PC-9 (cell line): ENCODE results near the gene IQCK. TPM values are rescaled to one million over a fixed set of nuclear protein-coding genes. Genes with fewer than 3 reads are reported as not detected.

Experiments used
- BruUV-seq: library from RNA; stranded (reverse); fragments of 400-500 nt; replicated peaks from 2 replicates; lab custom pipeline; 2021; lab: Mats Ljungman, UMichigan
- CTCF ChIA-PET: fragments of 300-600 bp; sonication (Branson Sonifier 250); formaldehyde crosslinking; loops from one replicate; lab custom pipeline; 2022; ENCODE audit warnings: antibody characterized with exemption; lab: Charles Lee
- POLR2A ChIA-PET: fragments of 300-600 bp; sonication (Branson Sonifier 250); formaldehyde crosslinking; loops from one replicate; lab custom pipeline; 2022; ENCODE audit warnings: antibody characterized with exemption; ENCODE audit not compliant: unreplicated experiment; lab: Charles Lee
- DNase-seq, 2 experiments: peaks; one replicate each; pipeline versions ENCODE4 v3.0.0 to v3.0.0-alpha.2; 2015 to 2022; ENCODE audit warnings: mixed read lengths in 1 of 2
- H2AFZ ChIP-seq: fragments of 200-600 bp; sonication (generic); 2 replicates; pipeline ENCODE4 v1.8.1; 2017; ENCODE audit warnings: antibody characterized with exemption
- H3F3A ChIP-seq: fragments of 200-600 bp; sonication (generic); 2 replicates; pipeline ENCODE4 v1.8.1; 2017; ENCODE audit warnings: antibody characterized with exemption, mild to moderate bottlenecking, low read depth; ENCODE audit not compliant: insufficient read depth
- H3K27ac ChIP-seq: fragments of 200-600 bp; sonication (generic); 2 replicates; pipeline ENCODE4 v1.6.1; 2016; ENCODE audit warnings: mixed run types
- H3K27me3 ChIP-seq: fragments of 200-600 bp; sonication (generic); 2 replicates; pipeline ENCODE4 v1.6.1; 2016; ENCODE audit warnings: low read depth, mixed run types; ENCODE audit not compliant: insufficient read depth
- H3K36me3 ChIP-seq: fragments of 200-600 bp; sonication (generic); 2 replicates; pipeline ENCODE4 v1.6.1; 2016; ENCODE audit warnings: low read depth, mixed run types
- H3K4me1 ChIP-seq: fragments of 200-600 bp; sonication (generic); replicated peaks from 2 replicates; pipeline ENCODE4 v1.6.1; 2016; ENCODE audit warnings: mixed run types; ENCODE audit not compliant: insufficient read depth
- H3K4me2 ChIP-seq: fragments of 200-600 bp; sonication (generic); 2 replicates; pipeline ENCODE4 v1.6.1; 2017; ENCODE audit warnings: mixed run types
- H3K4me3 ChIP-seq: fragments of 200-600 bp; sonication (generic); 2 replicates; pipeline ENCODE4 v1.6.1; 2016; ENCODE audit warnings: mixed run types
- H3K79me2 ChIP-seq: fragments of 200-600 bp; sonication (generic); 2 replicates; pipeline ENCODE4 v1.6.1; 2017; ENCODE audit warnings: low read depth, mixed run types
- H3K9me2 ChIP-seq: fragments of 200-600 bp; sonication (generic); 2 replicates; pipeline ENCODE4 v1.8.1; 2017; ENCODE audit warnings: mild to moderate bottlenecking; ENCODE audit not compliant: insufficient read depth
- H3K9me3 ChIP-seq: fragments of 200-600 bp; sonication (generic); 2 replicates; pipeline ENCODE4 v1.8.1; 2016; ENCODE audit warnings: low read depth; ENCODE audit not compliant: insufficient read depth
- H4K20me1 ChIP-seq: fragments of 200-600 bp; sonication (generic); 2 replicates; pipeline ENCODE4 v1.8.1; 2017; ENCODE audit not compliant: insufficient read depth
- EZH2 ChIP-seq: fragments of 200-600 bp; sonication (generic); IDR thresholded peaks from 2 replicates; pipeline ENCODE4 v1.8.0; 2017; ENCODE audit warnings: antibody characterized with exemption, low read depth
- intact Hi-C: fragments of 100-400 bp; cut with micrococcal nuclease; formaldehyde crosslinking; loops from one replicate; pipeline ENCODE4 v1.10.0; 2022; ENCODE audit not compliant: unreplicated experiment
- total RNA-seq: library from RNA; stranded (reverse); gene quantifications from 2 replicates; pipeline ENCODE4 v1.2.3, GENCODE V29; 2021
- TF ChIP-seq, protein P1 (sequence below): fragments of 200-600 bp; sonication (generic); conservative IDR thresholded peaks from 2 replicates; pipeline ENCODE4 v1.6.1; 2017; ENCODE audit warnings: mixed run types, antibody characterized with exemption, mild to moderate bottlenecking, moderate library complexity

IQCK gene
- total RNA-seq, 1 experiment from 2014 or later = 21.6 TPM

DNA sequence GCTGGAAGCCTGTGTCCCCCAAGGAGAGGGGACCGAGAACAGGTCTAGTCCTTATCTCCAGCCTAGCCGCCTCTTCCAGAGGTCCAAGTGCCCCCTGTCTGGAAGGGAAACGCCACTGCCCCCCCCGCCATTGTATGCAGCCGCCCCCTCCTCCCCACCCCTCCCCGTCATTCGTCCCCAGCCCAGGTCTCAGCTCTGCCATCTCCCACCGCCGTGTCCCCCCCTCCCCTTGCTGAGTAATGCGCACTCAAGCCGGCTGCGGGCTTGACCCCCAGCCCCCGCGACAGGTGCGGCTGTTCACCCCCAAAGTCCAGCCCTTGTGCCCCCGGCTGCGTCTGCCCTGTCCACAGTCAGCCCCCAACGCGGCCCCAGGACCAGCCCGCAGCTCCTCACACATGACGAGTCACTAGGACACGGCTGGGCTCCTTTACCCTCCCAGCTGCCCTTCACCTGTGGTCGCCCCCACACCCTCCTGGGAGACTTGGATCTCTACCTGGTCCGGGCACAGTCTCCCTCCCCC lies 166.0 kb downstream of the IQCK start:
- Histone ChIP-seq H4K20me1 (no peaks in the 10 kb centered on the region), H2AFZ (peak overlapping the region; percentile 95), H3K27me3 (no peaks in the 10 kb centered on the region), H3K27ac (no peak overlapping the region), H3F3A (no peaks in the 10 kb centered on the region), H3K9me2 (no peaks in the 10 kb centered on the region), H3K9me3 (no peaks in the 10 kb centered on the region), H3K36me3 (no peaks in the 10 kb centered on the region), H3K79me2 (peaks cover 19% of the 10 kb centered on the region), H3K4me2 (peak overlapping the region; percentile 89), H3K4me1 (no peaks in the 10 kb centered on the region), H3K4me3 (peak overlapping the region; percentile 81)
- BruUV-seq = no TSS peak
- peak in 1 of 2 experiments; percentile 15 for DNase-seq
- CTCF ChIA-PET = interaction anchor here (0.6 to 1.1 kb wide), 9 partner anchors 134 to 300 kb away, joined by 3 to 15 read pairs (median 6); no protein-coding TSS in a partner anchor
- intact Hi-C loops = loop anchor here (1.0 kb wide), 2 partner anchors 130 to 168 kb away; no protein-coding TSS in a partner anchor
- POLR2A ChIA-PET = no interaction called here
- no peak for TF ChIP-seq EZH2
- TF ChIP-seq, protein P1, sequence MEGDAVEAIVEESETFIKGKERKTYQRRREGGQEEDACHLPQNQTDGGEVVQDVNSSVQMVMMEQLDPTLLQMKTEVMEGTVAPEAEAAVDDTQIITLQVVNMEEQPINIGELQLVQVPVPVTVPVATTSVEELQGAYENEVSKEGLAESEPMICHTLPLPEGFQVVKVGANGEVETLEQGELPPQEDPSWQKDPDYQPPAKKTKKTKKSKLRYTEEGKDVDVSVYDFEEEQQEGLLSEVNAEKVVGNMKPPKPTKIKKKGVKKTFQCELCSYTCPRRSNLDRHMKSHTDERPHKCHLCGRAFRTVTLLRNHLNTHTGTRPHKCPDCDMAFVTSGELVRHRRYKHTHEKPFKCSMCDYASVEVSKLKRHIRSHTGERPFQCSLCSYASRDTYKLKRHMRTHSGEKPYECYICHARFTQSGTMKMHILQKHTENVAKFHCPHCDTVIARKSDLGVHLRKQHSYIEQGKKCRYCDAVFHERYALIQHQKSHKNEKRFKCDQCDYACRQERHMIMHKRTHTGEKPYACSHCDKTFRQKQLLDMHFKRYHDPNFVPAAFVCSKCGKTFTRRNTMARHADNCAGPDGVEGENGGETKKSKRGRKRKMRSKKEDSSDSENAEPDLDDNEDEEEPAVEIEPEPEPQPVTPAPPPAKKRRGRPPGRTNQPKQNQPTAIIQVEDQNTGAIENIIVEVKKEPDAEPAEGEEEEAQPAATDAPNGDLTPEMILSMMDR = no peak

DNA sequence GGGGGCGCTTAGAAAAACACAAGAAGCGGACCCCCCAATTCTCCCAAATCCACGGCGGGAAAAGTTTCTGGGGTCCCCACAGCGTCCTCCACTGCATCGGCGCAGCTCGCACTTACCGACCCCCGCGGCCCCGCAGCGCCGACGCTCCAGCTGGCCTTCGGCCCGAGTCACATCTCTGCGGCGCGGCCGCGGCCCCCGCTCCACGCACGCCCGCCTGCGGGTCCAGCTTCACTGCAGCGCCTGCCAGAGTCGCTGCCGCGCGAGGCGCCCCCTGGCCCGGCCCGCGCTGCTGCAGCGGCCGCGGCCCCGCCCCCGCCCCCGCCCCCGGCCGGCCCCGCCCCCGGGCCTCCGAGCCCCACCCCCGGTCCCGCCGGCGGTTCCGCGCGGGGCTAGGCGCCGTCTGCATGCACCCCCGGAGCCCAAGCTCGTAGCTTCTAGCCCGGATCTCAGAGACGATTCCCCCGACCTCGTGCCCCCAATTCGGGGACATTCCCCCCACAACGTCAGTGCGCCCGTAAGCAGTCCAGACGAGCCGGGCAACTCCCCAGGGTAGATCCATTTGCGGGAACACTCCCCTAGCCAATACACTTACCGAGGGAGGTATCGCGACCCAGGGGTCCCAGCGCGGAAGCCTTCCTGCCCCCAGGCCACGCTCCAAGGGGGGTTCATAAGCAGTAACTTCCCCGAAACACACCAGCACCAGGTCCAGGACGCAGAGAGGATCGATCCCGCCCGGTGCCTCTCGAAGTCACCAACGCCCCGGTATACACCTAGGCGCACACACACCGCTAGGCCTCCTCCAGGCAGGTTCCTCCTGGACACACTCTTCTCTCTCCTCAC lies 166.8 kb downstream of the IQCK start, which contains the start of gene GPRC5B:
GPRC5B (minus strand) TSS at position 238 of the 840 bp plus-strand sequence. CDS start 12,003 bp downstream, outside the sequence.
- BruUV-seq = no TSS peak
- POLR2A ChIA-PET = no interaction called here

More for the DNA sequence above, 166.8 kb downstream of the IQCK start, which contains the start of gene GPRC5B:
- no peaks in the 10 kb centered on the region for H3K4me1 ChIP-seq
- H3K4me3 ChIP-seq = peak within 1 kb of the TSS; percentile 81
- H3K79me2 ChIP-seq = peaks cover 19% of the 10 kb centered on the region
- no peaks in the 10 kb centered on the region for H3K9me2 ChIP-seq
- no peak within 1 kb of the TSS for H3K27ac ChIP-seq
- no peaks in the 10 kb centered on the region for H3K27me3 ChIP-seq
- H3K9me3 ChIP-seq = no peaks in the 10 kb centered on the region
- TF ChIP-seq, protein P1 = no peak
- TF ChIP-seq EZH2 = no peak
- CTCF ChIA-PET = interaction anchor here (0.6 to 1.1 kb wide), 5 partner anchors 136 to 285 kb away, joined by 3 to 13 read pairs (median 4); no protein-coding TSS in a partner anchor
- peak within 1 kb of the TSS; percentile 89 for H3K4me2 ChIP-seq
- intact Hi-C loops = loop anchor here (1.0 to 5.0 kb wide), 4 partner anchors 131 to 718 kb away; partner anchors contain the start of gene SYT17
- peak within 1 kb of the TSS; percentile 95 for H2AFZ ChIP-seq
- peak in 1 of 2 experiments; percentile 56 for DNase-seq
- no peaks in the 10 kb centered on the region for H4K20me1 ChIP-seq
- no peaks in the 10 kb centered on the region for H3F3A ChIP-seq
- H3K36me3 ChIP-seq = no peaks in the 10 kb centered on the region
